ENCODE results near the gene KLHL20. TPM values are rescaled to one million over a fixed set of nuclear protein-coding genes. Genes with fewer than 3 reads are reported as not detected.

KLHL20 gene
- total RNA-seq, 1 donor from 2014 or later, result 13.2 TPM

- ATAC-seq (no peak), DNase-seq (ENCODE audit: low spot score) (no peak)
Measured at GRCh38 chr1:173827611-173828010, 112.8 kb downstream of the KLHL20 start.

- DNase-seq (ENCODE audit: low spot score), result no peak
- no peak for ATAC-seq
Measured at GRCh38 chr1:173832748-173833147, 118.0 kb downstream of the KLHL20 start.

Other genes with a start within 250 kb of the KLHL20 start
- 477 TPM for gene PRDX6, start 237.6 kb upstream of the KLHL20 start, total RNA-seq
- gene SLC9C2, start 111.9 kb upstream of the KLHL20 start, total RNA-seq, result not detected
- gene TEX50, start 79.6 kb upstream of the KLHL20 start, total RNA-seq, result not detected
- not detected for gene ANKRD45, start 45.1 kb upstream of the KLHL20 start, total RNA-seq
- 11.1 TPM for gene DARS2, start 109.7 kb downstream of the KLHL20 start, total RNA-seq
- 1.1 TPM for gene CENPL, start 109.9 kb downstream of the KLHL20 start, total RNA-seq
- gene GAS5, start 153.0 kb downstream of the KLHL20 start, total RNA-seq, result 52.0 TPM
- 4.7 TPM for gene ZBTB37, start 153.4 kb downstream of the KLHL20 start, total RNA-seq
- gene SERPINC1, start 202.3 kb downstream of the KLHL20 start, total RNA-seq, result 2,515 TPM

Data from left lobe of liver (tissue), 2 donors.